Neural cell (in vitro differentiated cells): ENCODE data around the gene PCDHGC3. TPM values are rescaled to one million over a fixed set of nuclear protein-coding genes. Genes with fewer than 3 reads are reported as not detected.

Source experiments
- H2AFZ ChIP-seq: fragments of 200-600, 300-800 bp; sonication (generic), shearing (Covaris generic); 2 replicates; pipeline ENCODE4 v1.6.0; 2014; ENCODE audit warnings: low read depth, mild to moderate bottlenecking, antibody characterized with exemption, low read length, moderate library complexity
- H3F3A ChIP-seq: fragments of 200-600 bp; shearing (Covaris generic); 2 replicates; pipeline ENCODE4 v1.6.1; 2016; ENCODE audit warnings: mild to moderate bottlenecking, moderate library complexity, mixed read lengths, antibody characterized with exemption, low read length; ENCODE audit not compliant: insufficient read depth, poor library complexity, severe bottlenecking
- H3K27ac ChIP-seq: fragments of 200-600, 300-800 bp; sonication (generic), shearing (Covaris generic); 2 replicates; pipeline ENCODE4 v1.5.1; 2014; ENCODE audit warnings: mild to moderate bottlenecking, low read length, moderate library complexity
- H3K27me3 ChIP-seq: fragments of 300-800, 200-600 bp; sonication (generic), shearing (Covaris generic); 2 replicates; pipeline ENCODE4 v1.6.0; 2014; ENCODE audit warnings: mild to moderate bottlenecking, low read depth, low read length, moderate library complexity; ENCODE audit not compliant: insufficient read depth
- H3K36me3 ChIP-seq: fragments of 300-800, 200-600 bp; sonication (generic), shearing (Covaris generic); 2 replicates; pipeline ENCODE4 v1.5.1; 2014; ENCODE audit warnings: mild to moderate bottlenecking, antibody characterized with exemption, low read length, moderate library complexity; ENCODE audit not compliant: insufficient read depth
- H3K4me2 ChIP-seq: fragments of 300-800, 200-600 bp; sonication (generic), shearing (Covaris generic); 2 replicates; pipeline ENCODE4 v1.6.0; 2014; ENCODE audit warnings: mild to moderate bottlenecking, low read length
- H3K4me3 ChIP-seq: fragments of 300-800, 200-600 bp; sonication (generic), shearing (Covaris generic); 2 replicates; pipeline ENCODE4 v1.5.1; 2014; ENCODE audit warnings: mild to moderate bottlenecking, low read length, moderate library complexity
- H3K79me2 ChIP-seq: fragments of 200-600 bp; shearing (Covaris generic); replicated peaks from 2 replicates; pipeline ENCODE4 v1.6.0; 2014; ENCODE audit warnings: mild to moderate bottlenecking, low read length, moderate library complexity; ENCODE audit not compliant: insufficient read depth
- H3K9ac ChIP-seq: fragments of 300-800, 200-600 bp; sonication (generic), shearing (Covaris generic); 2 replicates; pipeline ENCODE4 v1.6.1; 2016; ENCODE audit warnings: mild to moderate bottlenecking, low read length, mixed read lengths
- H3K9me2 ChIP-seq: fragments of 200-600 bp; shearing (Covaris generic); 2 replicates; pipeline ENCODE4 v1.6.1; 2016; ENCODE audit warnings: mild to moderate bottlenecking, low read length, mixed read lengths; ENCODE audit not compliant: insufficient read depth
- H3K9me3 ChIP-seq: fragments of 200-600, 300-800 bp; sonication (generic), shearing (Covaris generic); 2 replicates; pipeline ENCODE4 v1.6.1; 2016; ENCODE audit warnings: mild to moderate bottlenecking, mixed run types, low read length, moderate library complexity, mixed read lengths
- H4K20me1 ChIP-seq: fragments of 200-600 bp; shearing (Covaris generic); 2 replicates; pipeline ENCODE4 v1.6.1; 2016; ENCODE audit warnings: mild to moderate bottlenecking, mixed run types; ENCODE audit not compliant: insufficient read depth
- EP300 ChIP-seq: fragments of 450-650 bp; conservative IDR thresholded peaks from 2 replicates; pipeline ENCODE4 v1.6.1; 2014; ENCODE audit warnings: antibody characterized with exemption, mild to moderate bottlenecking, moderate library complexity; ENCODE audit not compliant: poor library complexity, severe bottlenecking
- EZH2 ChIP-seq: fragments of 200-600, 300-800 bp; shearing (Covaris generic), sonication (generic); IDR thresholded peaks from 2 replicates; pipeline ENCODE4 v1.6.1; 2014; ENCODE audit warnings: antibody characterized with exemption, low read length, borderline replicate concordance, mild to moderate bottlenecking; ENCODE audit not compliant: insufficient read depth, poor library complexity, severe bottlenecking
- MXI1 ChIP-seq: fragments of 450-650 bp; conservative IDR thresholded peaks from 2 replicates; pipeline ENCODE4 v1.6.1; 2014; ENCODE audit warnings: antibody characterized with exemption, mild to moderate bottlenecking; ENCODE audit not compliant: poor library complexity, severe bottlenecking
- POLR2AphosphoS5 ChIP-seq: IDR thresholded peaks from 2 replicates; pipeline ENCODE4 v1.6.1; 2012
- RAD21 ChIP-seq: fragments of 450-650 bp; conservative IDR thresholded peaks from 2 replicates; pipeline ENCODE4 v1.6.1; 2014; ENCODE audit warnings: antibody characterized with exemption, mild to moderate bottlenecking, moderate library complexity
- SMC3 ChIP-seq: fragments of 450-650 bp; conservative IDR thresholded peaks from 2 replicates; pipeline ENCODE4 v1.6.1; 2014; ENCODE audit warnings: antibody characterized with exemption, mild to moderate bottlenecking, moderate library complexity; ENCODE audit not compliant: poor library complexity
- TAF1 ChIP-seq: IDR thresholded peaks from 2 replicates; pipeline ENCODE4 v1.6.1; 2012; ENCODE audit warnings: low read depth
- polyA plus RNA-seq: library from polyadenylated mRNA; depleted of rRNA; stranded (reverse); fragments of >200 nt; gene quantifications from 2 replicates; pipeline ENCODE4 v1.2.3, GENCODE V29; 2014
- TF ChIP-seq, protein P1 (sequence below): IDR thresholded peaks from 2 replicates; pipeline ENCODE4 v1.6.1; 2012; ENCODE audit warnings: borderline replicate concordance
- TF ChIP-seq, protein P2 (sequence below): fragments of 450-650 bp; IDR thresholded peaks from 2 replicates; pipeline ENCODE4 v1.5.1; 2014; ENCODE audit warnings: antibody characterized with exemption, mild to moderate bottlenecking, moderate library complexity; ENCODE audit not compliant: poor library complexity, severe bottlenecking

The PCDHGC3 gene
- polyA plus RNA-seq, 1 donor from 2014 or later: 2.1 TPM

DNA sequence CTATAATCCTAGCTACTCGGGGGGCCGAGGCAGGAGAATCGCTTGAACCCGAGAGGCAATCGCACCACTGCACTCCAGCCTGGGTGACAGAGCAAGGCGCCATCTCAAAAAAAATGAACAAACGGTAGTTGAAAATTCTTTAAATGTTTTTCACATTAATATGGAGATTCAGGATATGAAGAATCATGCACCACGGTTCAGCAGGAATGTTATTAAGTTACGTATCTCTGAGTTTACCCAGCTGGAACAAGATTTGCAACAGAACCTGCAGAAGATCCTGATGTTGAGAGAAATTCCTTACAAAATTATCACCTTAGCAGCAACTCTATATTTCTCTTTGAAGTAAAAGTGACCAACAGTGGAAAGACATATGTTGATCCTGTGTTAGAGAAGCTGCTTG is 35.4 kb upstream of the PCDHGC3 start:
- no peak for TF ChIP-seq TAF1
- no peak for TF ChIP-seq EP300
- TF ChIP-seq RAD21: no peak
- TF ChIP-seq SMC3: no peak
- TF ChIP-seq EZH2: no peak
- TF ChIP-seq, protein P1, sequence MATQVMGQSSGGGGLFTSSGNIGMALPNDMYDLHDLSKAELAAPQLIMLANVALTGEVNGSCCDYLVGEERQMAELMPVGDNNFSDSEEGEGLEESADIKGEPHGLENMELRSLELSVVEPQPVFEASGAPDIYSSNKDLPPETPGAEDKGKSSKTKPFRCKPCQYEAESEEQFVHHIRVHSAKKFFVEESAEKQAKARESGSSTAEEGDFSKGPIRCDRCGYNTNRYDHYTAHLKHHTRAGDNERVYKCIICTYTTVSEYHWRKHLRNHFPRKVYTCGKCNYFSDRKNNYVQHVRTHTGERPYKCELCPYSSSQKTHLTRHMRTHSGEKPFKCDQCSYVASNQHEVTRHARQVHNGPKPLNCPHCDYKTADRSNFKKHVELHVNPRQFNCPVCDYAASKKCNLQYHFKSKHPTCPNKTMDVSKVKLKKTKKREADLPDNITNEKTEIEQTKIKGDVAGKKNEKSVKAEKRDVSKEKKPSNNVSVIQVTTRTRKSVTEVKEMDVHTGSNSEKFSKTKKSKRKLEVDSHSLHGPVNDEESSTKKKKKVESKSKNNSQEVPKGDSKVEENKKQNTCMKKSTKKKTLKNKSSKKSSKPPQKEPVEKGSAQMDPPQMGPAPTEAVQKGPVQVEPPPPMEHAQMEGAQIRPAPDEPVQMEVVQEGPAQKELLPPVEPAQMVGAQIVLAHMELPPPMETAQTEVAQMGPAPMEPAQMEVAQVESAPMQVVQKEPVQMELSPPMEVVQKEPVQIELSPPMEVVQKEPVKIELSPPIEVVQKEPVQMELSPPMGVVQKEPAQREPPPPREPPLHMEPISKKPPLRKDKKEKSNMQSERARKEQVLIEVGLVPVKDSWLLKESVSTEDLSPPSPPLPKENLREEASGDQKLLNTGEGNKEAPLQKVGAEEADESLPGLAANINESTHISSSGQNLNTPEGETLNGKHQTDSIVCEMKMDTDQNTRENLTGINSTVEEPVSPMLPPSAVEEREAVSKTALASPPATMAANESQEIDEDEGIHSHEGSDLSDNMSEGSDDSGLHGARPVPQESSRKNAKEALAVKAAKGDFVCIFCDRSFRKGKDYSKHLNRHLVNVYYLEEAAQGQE: no peak
- TF ChIP-seq POLR2AphosphoS5: no peak
- no peak for TF ChIP-seq MXI1
- TF ChIP-seq, protein P2, sequence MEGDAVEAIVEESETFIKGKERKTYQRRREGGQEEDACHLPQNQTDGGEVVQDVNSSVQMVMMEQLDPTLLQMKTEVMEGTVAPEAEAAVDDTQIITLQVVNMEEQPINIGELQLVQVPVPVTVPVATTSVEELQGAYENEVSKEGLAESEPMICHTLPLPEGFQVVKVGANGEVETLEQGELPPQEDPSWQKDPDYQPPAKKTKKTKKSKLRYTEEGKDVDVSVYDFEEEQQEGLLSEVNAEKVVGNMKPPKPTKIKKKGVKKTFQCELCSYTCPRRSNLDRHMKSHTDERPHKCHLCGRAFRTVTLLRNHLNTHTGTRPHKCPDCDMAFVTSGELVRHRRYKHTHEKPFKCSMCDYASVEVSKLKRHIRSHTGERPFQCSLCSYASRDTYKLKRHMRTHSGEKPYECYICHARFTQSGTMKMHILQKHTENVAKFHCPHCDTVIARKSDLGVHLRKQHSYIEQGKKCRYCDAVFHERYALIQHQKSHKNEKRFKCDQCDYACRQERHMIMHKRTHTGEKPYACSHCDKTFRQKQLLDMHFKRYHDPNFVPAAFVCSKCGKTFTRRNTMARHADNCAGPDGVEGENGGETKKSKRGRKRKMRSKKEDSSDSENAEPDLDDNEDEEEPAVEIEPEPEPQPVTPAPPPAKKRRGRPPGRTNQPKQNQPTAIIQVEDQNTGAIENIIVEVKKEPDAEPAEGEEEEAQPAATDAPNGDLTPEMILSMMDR: no peak
- Histone ChIP-seq H2AFZ (no peak overlapping the region), H3K9ac (no peak overlapping the region), H3K4me3 (no peak overlapping the region), H3K79me2 (peaks cover 40% of the 10 kb centered on the region), H3K27me3 (no peaks in the 10 kb centered on the region), H3K9me2 (no peaks in the 10 kb centered on the region), H3K9me3 (peaks cover 46% of the 10 kb centered on the region), H3F3A (no peaks in the 10 kb centered on the region), H3K4me2 (no peak overlapping the region), H4K20me1 (no peaks in the 10 kb centered on the region), H3K27ac (no peak overlapping the region), H3K36me3 (peaks cover 18% of the 10 kb centered on the region)

DNA sequence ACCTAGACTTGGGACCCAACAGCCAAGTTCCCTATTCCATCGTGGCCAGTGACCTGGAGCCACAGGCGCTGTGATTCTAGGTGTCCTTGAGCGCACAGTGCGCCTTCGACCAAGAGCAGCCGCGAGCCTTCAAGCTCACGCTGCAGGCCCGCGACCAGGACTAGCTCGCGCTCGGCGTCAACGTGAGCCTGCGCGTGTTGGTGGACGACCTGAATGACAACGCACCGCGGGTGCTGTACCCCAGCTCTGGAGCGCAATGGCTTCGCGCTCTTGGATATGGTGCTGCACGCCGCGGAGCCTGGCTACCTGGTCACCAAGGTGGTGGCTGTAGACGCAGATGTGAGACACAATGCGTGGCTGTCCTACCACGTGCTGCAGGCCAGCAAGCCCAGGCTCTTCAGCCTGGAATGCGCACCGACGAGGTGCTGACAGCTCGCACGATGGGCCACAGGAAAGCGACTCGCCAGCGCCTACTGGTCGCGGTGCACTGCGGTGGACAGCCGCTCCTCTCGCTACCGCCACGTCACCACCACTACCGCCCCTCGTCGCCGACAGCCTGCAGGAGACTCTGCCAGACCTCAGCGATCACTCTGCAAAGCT is 34.1 kb upstream of the PCDHGC3 start:
- Histone ChIP-seq H3K4me2 (no peak overlapping the region), H3K4me3 (no peak overlapping the region), H3K9me2 (no peaks in the 10 kb centered on the region), H3K27me3 (no peaks in the 10 kb centered on the region), H3K79me2 (peaks cover 37% of the 10 kb centered on the region), H3K36me3 (peaks cover 18% of the 10 kb centered on the region), H3K9ac (no peak overlapping the region), H4K20me1 (no peaks in the 10 kb centered on the region), H3K9me3 (peaks cover 39% of the 10 kb centered on the region), H3F3A (no peaks in the 10 kb centered on the region), H2AFZ (no peak overlapping the region), H3K27ac (no peak overlapping the region)
- TF ChIP-seq, protein P2: no peak
- TF ChIP-seq MXI1 (no peak), SMC3 (no peak), POLR2AphosphoS5 (no peak), EZH2 (no peak), TAF1 (no peak), RAD21 (no peak), EP300 (no peak)
- TF ChIP-seq, protein P1: no peak
